Activated naive CD8-positive, alpha-beta T cell (primary cell): ENCODE results near the gene PHACTR4.

ENCODE experiments used
- H3K27ac Mint-ChIP-seq: one replicate; pipeline ENCODE4 v1.8.0; 2021; ENCODE audit warnings: mixed read lengths
- H3K27me3 Mint-ChIP-seq: one replicate; pipeline ENCODE4 v1.8.0; 2021; ENCODE audit warnings: mixed read lengths
- H3K36me3 Mint-ChIP-seq: one replicate; pipeline ENCODE4 v1.8.0; 2021; ENCODE audit warnings: mixed read lengths
- H3K4me1 Mint-ChIP-seq: one replicate; pipeline ENCODE4 v1.8.0; 2021; ENCODE audit warnings: low read depth, mixed read lengths
- H3K4me3 Mint-ChIP-seq: one replicate; pipeline ENCODE4 v1.8.0; 2021; ENCODE audit warnings: mild to moderate bottlenecking, mixed read lengths
- H3K9me3 Mint-ChIP-seq: one replicate; pipeline ENCODE4 v1.8.0; 2021; ENCODE audit warnings: low read depth, mixed read lengths

Gene PHACTR4

GRCh38 chr1:28392027-28392652 lies 22.6 kb downstream of the PHACTR4 start:
- no peaks in the 10 kb centered on the region for H3K9me3 Mint-ChIP-seq
- no peak overlapping the region for H3K4me3 Mint-ChIP-seq
- H3K27me3 Mint-ChIP-seq, result no peaks in the 10 kb centered on the region
- no peak overlapping the region for H3K27ac Mint-ChIP-seq
- H3K36me3 Mint-ChIP-seq, result peaks cover 2% of the 10 kb centered on the region
- peaks cover 17% of the 10 kb centered on the region for H3K4me1 Mint-ChIP-seq

GRCh38 chr1:28394136-28394535 lies 24.6 kb downstream of the PHACTR4 start:
- Mint-ChIP-seq H3K36me3 (peaks cover 4% of the 10 kb centered on the region), H3K4me3 (no peak overlapping the region), H3K27me3 (no peaks in the 10 kb centered on the region), H3K9me3 (no peaks in the 10 kb centered on the region), H3K27ac (no peak overlapping the region), H3K4me1 (peaks cover 7% of the 10 kb centered on the region)

GRCh38 chr1:28395181-28395580 lies 25.6 kb downstream of the PHACTR4 start:
- no peaks in the 10 kb centered on the region for H3K27me3 Mint-ChIP-seq
- peaks cover 4% of the 10 kb centered on the region for H3K36me3 Mint-ChIP-seq
- H3K4me1 Mint-ChIP-seq, result peaks cover 9% of the 10 kb centered on the region
- H3K27ac Mint-ChIP-seq, result no peak overlapping the region
- no peak overlapping the region for H3K4me3 Mint-ChIP-seq
- H3K9me3 Mint-ChIP-seq, result no peaks in the 10 kb centered on the region

- H3K36me3 Mint-ChIP-seq, result peaks cover 2% of the 10 kb centered on the region
- no peaks in the 10 kb centered on the region for H3K27me3 Mint-ChIP-seq
- H3K9me3 Mint-ChIP-seq, result no peaks in the 10 kb centered on the region
- no peak overlapping the region for H3K4me3 Mint-ChIP-seq
- H3K4me1 Mint-ChIP-seq, result peaks cover 15% of the 10 kb centered on the region
- no peak overlapping the region for H3K27ac Mint-ChIP-seq
Observed at GRCh38 chr1:28401760-28402159, 32.2 kb downstream of the PHACTR4 start.

- Mint-ChIP-seq H3K27me3 (no peaks in the 10 kb centered on the region), H3K9me3 (no peaks in the 10 kb centered on the region), H3K4me1 (peaks cover 10% of the 10 kb centered on the region), H3K36me3 (peaks cover 2% of the 10 kb centered on the region), H3K27ac (no peak overlapping the region), H3K4me3 (no peak overlapping the region)
Observed at GRCh38 chr1:28409090-28409489, 39.5 kb downstream of the PHACTR4 start.

- Mint-ChIP-seq H3K4me1 (peaks cover 10% of the 10 kb centered on the region), H3K9me3 (no peaks in the 10 kb centered on the region), H3K27ac (no peak overlapping the region), H3K27me3 (no peaks in the 10 kb centered on the region), H3K4me3 (no peak overlapping the region), H3K36me3 (peaks cover 2% of the 10 kb centered on the region)
Observed at GRCh38 chr1:28411656-28412055, 42.1 kb downstream of the PHACTR4 start.

- Mint-ChIP-seq H3K4me3 (no peak overlapping the region), H3K27ac (no peak overlapping the region), H3K27me3 (no peaks in the 10 kb centered on the region), H3K36me3 (peaks cover 2% of the 10 kb centered on the region), H3K9me3 (no peaks in the 10 kb centered on the region), H3K4me1 (peaks cover 20% of the 10 kb centered on the region)
Observed at GRCh38 chr1:28412731-28413130, 43.2 kb downstream of the PHACTR4 start.

GRCh38 chr1:28416509-28417194 lies 47.1 kb downstream of the PHACTR4 start:
- peaks cover under 1% of the 10 kb centered on the region for H3K36me3 Mint-ChIP-seq
- peak overlapping the region; percentile 34 for H3K27ac Mint-ChIP-seq
- no peak overlapping the region for H3K4me3 Mint-ChIP-seq
- no peaks in the 10 kb centered on the region for H3K9me3 Mint-ChIP-seq
- H3K27me3 Mint-ChIP-seq, result no peaks in the 10 kb centered on the region
- H3K4me1 Mint-ChIP-seq, result peaks cover 29% of the 10 kb centered on the region

- no peaks in the 10 kb centered on the region for H3K27me3 Mint-ChIP-seq
- no peaks in the 10 kb centered on the region for H3K9me3 Mint-ChIP-seq
- H3K4me1 Mint-ChIP-seq, result peaks cover 29% of the 10 kb centered on the region
- no peaks in the 10 kb centered on the region for H3K36me3 Mint-ChIP-seq
- peak overlapping the region; percentile 58 for H3K27ac Mint-ChIP-seq
- H3K4me3 Mint-ChIP-seq, result peak overlapping the region; percentile 30
Observed at GRCh38 chr1:28417441-28417922, 47.9 kb downstream of the PHACTR4 start.

GRCh38 chr1:28417926-28418637 lies 48.5 kb downstream of the PHACTR4 start:
- Mint-ChIP-seq H3K4me3 (peak overlapping the region; percentile 30), H3K36me3 (no peaks in the 10 kb centered on the region), H3K27me3 (no peaks in the 10 kb centered on the region), H3K27ac (peak overlapping the region; percentile 58), H3K4me1 (peaks cover 30% of the 10 kb centered on the region), H3K9me3 (no peaks in the 10 kb centered on the region)

- Mint-ChIP-seq H3K27me3 (no peaks in the 10 kb centered on the region), H3K4me1 (peaks cover 27% of the 10 kb centered on the region), H3K4me3 (no peak overlapping the region), H3K36me3 (peaks cover 2% of the 10 kb centered on the region), H3K27ac (no peak overlapping the region), H3K9me3 (no peaks in the 10 kb centered on the region)
Observed at GRCh38 chr1:28421744-28422143, 52.2 kb downstream of the PHACTR4 start.

- Mint-ChIP-seq H3K9me3 (no peaks in the 10 kb centered on the region), H3K36me3 (peaks cover 2% of the 10 kb centered on the region), H3K27me3 (no peaks in the 10 kb centered on the region), H3K4me1 (peaks cover 10% of the 10 kb centered on the region), H3K27ac (no peak overlapping the region), H3K4me3 (no peak overlapping the region)
Observed at GRCh38 chr1:28426831-28427230, 57.3 kb downstream of the PHACTR4 start.

GRCh38 chr1:28428012-28428411 lies 58.5 kb downstream of the PHACTR4 start:
- Mint-ChIP-seq H3K27me3 (no peaks in the 10 kb centered on the region), H3K27ac (no peak overlapping the region), H3K4me3 (no peak overlapping the region), H3K36me3 (peaks cover 2% of the 10 kb centered on the region), H3K4me1 (peaks cover 9% of the 10 kb centered on the region), H3K9me3 (no peaks in the 10 kb centered on the region)

- Mint-ChIP-seq H3K4me3 (no peak overlapping the region), H3K27ac (no peak overlapping the region), H3K36me3 (peaks cover 2% of the 10 kb centered on the region), H3K9me3 (no peaks in the 10 kb centered on the region), H3K27me3 (no peaks in the 10 kb centered on the region), H3K4me1 (peaks cover 9% of the 10 kb centered on the region)
Observed at GRCh38 chr1:28428990-28429520, 59.5 kb downstream of the PHACTR4 start.

- Mint-ChIP-seq H3K36me3 (no peaks in the 10 kb centered on the region), H3K27me3 (no peaks in the 10 kb centered on the region), H3K9me3 (no peaks in the 10 kb centered on the region), H3K27ac (no peak overlapping the region), H3K4me1 (peaks cover 16% of the 10 kb centered on the region), H3K4me3 (no peak overlapping the region)
Observed at GRCh38 chr1:28436211-28436769, 66.8 kb downstream of the PHACTR4 start.
